BE2C (cell line): ENCODE results near the gene PEX5L.
"Not testable (repeated sequence)": the region's sequence is repeated elsewhere in the genome, so short reads cannot be mapped to it uniquely, and the experiment has no call there.

Experiments used
- DNase-seq: peaks from one replicate; pipeline ENCODE4 v3.0.0-alpha.2; 2020
- H3K27me3 ChIP-seq: fragments of 250-450 bp; sonication (Bioruptor Pico); 2 replicates; pipeline ENCODE4 v1.5.1; 2020; ENCODE audit warnings: mild to moderate bottlenecking
- H3K36me3 ChIP-seq: fragments of 250-450 bp; sonication (Bioruptor Pico); 2 replicates; pipeline ENCODE4 v1.5.1; 2020; ENCODE audit warnings: mild to moderate bottlenecking
- H3K4me1 ChIP-seq: fragments of 250-450 bp; sonication (Bioruptor Pico); 2 replicates; pipeline ENCODE4 v1.5.1; 2020
- H3K4me3 ChIP-seq: 2 replicates; pipeline ENCODE4 v1.5.1; 2011; ENCODE audit warnings: low read depth, low read length
- H3K9me3 ChIP-seq: fragments of 250-450 bp; sonication (Bioruptor Pico); 2 replicates; pipeline ENCODE4 v1.5.1; 2020
- TF ChIP-seq, protein P1 (sequence below): IDR thresholded peaks from 2 replicates; pipeline ENCODE4 v1.5.1; 2012; ENCODE audit warnings: mild to moderate bottlenecking, low read depth, low read length

Gene PEX5L

DNA sequence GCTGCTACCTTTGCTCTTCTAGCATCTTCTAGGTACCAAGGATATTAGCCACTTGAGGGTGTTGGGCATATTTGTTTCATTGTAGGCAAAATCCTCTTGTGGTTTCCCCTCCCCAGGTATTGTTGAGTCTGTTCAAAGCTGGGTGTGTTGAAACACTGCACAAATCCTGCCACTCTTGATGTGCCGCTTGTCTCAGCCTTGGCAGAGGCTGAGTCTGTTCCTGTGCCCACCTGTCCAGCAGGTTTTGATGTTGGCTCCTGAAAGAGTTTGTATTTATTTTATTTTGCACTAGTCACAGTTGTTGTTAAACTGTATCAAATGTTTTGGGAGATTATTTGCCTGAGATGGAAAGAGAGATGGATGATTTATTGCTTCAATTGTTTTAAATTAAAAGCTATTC lies 247.7 kb downstream of the PEX5L start:
- DNase-seq, result no peak
- TF ChIP-seq, protein P1, sequence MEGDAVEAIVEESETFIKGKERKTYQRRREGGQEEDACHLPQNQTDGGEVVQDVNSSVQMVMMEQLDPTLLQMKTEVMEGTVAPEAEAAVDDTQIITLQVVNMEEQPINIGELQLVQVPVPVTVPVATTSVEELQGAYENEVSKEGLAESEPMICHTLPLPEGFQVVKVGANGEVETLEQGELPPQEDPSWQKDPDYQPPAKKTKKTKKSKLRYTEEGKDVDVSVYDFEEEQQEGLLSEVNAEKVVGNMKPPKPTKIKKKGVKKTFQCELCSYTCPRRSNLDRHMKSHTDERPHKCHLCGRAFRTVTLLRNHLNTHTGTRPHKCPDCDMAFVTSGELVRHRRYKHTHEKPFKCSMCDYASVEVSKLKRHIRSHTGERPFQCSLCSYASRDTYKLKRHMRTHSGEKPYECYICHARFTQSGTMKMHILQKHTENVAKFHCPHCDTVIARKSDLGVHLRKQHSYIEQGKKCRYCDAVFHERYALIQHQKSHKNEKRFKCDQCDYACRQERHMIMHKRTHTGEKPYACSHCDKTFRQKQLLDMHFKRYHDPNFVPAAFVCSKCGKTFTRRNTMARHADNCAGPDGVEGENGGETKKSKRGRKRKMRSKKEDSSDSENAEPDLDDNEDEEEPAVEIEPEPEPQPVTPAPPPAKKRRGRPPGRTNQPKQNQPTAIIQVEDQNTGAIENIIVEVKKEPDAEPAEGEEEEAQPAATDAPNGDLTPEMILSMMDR, result no peak
- Histone ChIP-seq H3K27me3 (no peaks in the 10 kb centered on the region), H3K9me3 (no peaks in the 10 kb centered on the region), H3K4me1 (no peaks in the 10 kb centered on the region), H3K4me3 (no peak overlapping the region), H3K36me3 (no peaks in the 10 kb centered on the region)

DNA sequence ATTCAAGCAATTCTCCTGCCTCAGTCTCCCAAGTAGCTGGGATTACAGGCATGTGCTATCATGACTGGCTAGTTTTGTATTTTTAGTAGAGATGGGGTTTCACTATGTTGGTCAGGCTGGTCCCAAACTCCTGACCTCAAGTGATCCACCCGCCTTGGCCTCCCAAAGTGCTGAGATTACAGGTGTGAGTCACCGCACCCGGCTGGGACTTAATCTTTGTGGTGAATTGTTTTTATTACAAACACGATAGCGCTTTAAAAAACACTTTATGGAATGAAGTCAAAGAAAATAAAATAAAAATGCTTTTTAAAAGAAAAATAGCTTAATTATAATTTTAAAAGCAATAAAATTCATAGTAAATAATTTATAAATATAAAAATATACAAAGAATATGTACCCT lies 253.9 kb downstream of the PEX5L start:
- not testable (repeated sequence) for DNase-seq, H3K9me3 ChIP-seq, H3K27me3 ChIP-seq, H3K4me1 ChIP-seq, H3K36me3 ChIP-seq, H3K4me3 ChIP-seq

DNA sequence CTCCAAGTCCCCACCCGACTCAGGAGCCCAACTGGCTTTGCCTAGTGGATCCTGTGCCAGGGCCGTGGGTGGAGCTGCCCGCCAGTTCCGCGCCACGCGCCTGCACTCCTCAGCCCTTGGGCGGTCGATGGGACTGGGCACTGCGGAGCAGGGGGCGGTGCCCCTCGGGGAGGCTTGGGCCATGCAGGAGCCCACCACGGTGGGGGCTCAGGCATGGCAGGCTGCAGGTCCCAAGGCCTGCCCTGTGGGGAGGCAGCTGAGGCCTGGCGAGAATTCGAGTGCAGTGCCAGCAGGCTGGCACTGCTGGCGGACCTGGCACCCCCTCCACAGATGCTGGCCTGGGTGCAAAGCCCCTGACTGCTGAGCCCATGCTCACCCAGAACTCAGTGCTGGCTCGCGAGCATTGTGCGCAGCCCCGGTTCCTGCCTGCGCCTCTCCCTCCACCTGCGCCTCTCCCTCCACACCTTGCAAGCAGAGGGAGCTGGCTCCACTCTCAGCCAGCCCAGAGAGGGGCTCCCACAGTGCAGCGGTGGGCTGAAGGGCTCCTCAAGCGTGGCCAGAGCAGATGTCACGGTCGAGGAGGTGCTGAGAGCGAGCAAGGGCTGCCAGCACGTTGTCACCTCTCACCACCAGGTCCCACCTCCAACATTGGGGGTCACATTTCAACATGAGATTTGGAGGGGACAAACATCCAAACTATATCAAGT lies 261.2 kb downstream of the PEX5L start:
- H3K36me3 ChIP-seq, result peaks cover 17% of the 10 kb centered on the region
- DNase-seq, result no peak
- no peaks in the 10 kb centered on the region for H3K4me1 ChIP-seq
- H3K9me3 ChIP-seq, result peaks cover 4% of the 10 kb centered on the region; the same call in 1 of the 2 replicates
- TF ChIP-seq, protein P1, result no peak
- no peak overlapping the region for H3K4me3 ChIP-seq
- H3K27me3 ChIP-seq, result no peaks in the 10 kb centered on the region

DNA sequence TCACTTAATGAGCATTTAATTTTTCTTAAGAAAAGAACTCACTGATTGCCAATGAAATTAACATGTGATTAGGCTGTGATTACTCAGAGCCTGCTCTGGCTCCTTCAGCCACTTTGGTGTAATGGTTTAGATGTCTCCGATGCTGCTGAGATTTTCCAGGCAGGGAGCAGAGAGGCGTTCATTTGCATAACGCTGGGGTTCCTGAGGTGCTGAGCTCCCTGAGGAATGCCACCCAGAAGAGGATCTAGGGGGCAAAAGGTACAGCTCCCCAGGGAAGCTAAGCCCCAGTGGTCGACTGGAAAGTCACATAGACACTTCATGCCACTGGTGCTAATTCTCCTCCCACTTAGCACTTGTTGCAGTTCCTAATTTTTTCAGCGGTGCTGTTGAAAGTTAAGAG lies 264.4 kb downstream of the PEX5L start:
- Histone ChIP-seq H3K4me1 (peaks cover 2% of the 10 kb centered on the region; the same call in 1 of the 2 replicates), H3K4me3 (no peak overlapping the region), H3K9me3 (peaks cover 4% of the 10 kb centered on the region; the same call in 1 of the 2 replicates), H3K36me3 (peaks cover 17% of the 10 kb centered on the region), H3K27me3 (no peaks in the 10 kb centered on the region)
- DNase-seq, result no peak
- TF ChIP-seq, protein P1, result no peak

DNA sequence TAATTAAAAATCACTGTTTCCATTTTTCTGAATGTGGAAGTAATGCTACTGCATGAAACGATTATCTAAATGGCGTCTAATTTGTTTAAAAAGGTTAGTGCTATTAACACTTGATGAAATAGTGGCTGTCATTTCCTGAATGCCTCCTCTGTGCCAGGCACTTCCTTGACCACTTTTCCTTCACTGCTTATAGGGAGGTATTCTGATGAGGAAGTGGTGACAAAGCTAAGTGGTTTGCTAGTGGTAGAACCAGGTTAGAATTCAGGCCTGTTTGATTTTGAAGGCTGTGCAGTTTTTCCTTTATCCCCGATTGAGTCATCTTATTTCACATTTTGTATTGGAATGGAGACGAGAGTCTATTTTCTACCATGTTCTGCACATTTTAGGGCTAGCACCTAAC lies 264.9 kb downstream of the PEX5L start:
- DNase-seq, result no peak
- Histone ChIP-seq H3K4me1 (peaks cover 2% of the 10 kb centered on the region; the same call in 1 of the 2 replicates), H3K27me3 (no peaks in the 10 kb centered on the region), H3K4me3 (no peak overlapping the region), H3K36me3 (peaks cover 19% of the 10 kb centered on the region), H3K9me3 (peaks cover 4% of the 10 kb centered on the region; the same call in 1 of the 2 replicates)
- TF ChIP-seq, protein P1, result no peak

GRCh38 chr3:179769411-179770247 lies 267.1 kb downstream of the PEX5L start:
- DNase-seq, result no peak
- peaks cover 2% of the 10 kb centered on the region for H3K4me1 ChIP-seq

More at GRCh38 chr3:179769411-179770247, 267.1 kb downstream of the PEX5L start:
- TF ChIP-seq, protein P1, result no peak
- no peaks in the 10 kb centered on the region for H3K27me3 ChIP-seq
- no peak overlapping the region for H3K4me3 ChIP-seq
- H3K36me3 ChIP-seq, result peaks cover 19% of the 10 kb centered on the region
- H3K9me3 ChIP-seq, result peaks cover 4% of the 10 kb centered on the region; the same call in 1 of the 2 replicates
